Colonic mucosa (tissue), 4 donors: ENCODE results near the gene MYH9. TPM values are rescaled to one million over a fixed set of nuclear protein-coding genes. Genes with fewer than 3 reads are reported as not detected.
A peak's percentile ranks its signal among the peaks of the same experiment; 100 is the strongest.

Experiments used
- DNase-seq: peaks from one replicate; pipeline ENCODE4 v3.0.0-alpha.2; 2020
- H3K27ac ChIP-seq: fragments of 200-600 bp; one replicate; pipeline ENCODE4 v1.8.0; 2021
- H3K27me3 ChIP-seq: fragments of 200-600 bp; one replicate; pipeline ENCODE4 v1.8.0; 2021
- H3K36me3 ChIP-seq: fragments of 200-600 bp; one replicate; pipeline ENCODE4 v1.8.0; 2021
- H3K4me1 ChIP-seq: fragments of 200-600 bp; one replicate; pipeline ENCODE4 v1.8.0; 2021; ENCODE audit warnings: mild to moderate bottlenecking
- H3K4me3 ChIP-seq: fragments of 200-600 bp; one replicate; pipeline ENCODE4 v1.8.0; 2021
- H3K9ac ChIP-seq, 2 donors: one replicate each; pipeline ENCODE4 v1.7.0; 2013; ENCODE audit warnings: control low read depth in 2 of 2, low read depth in 2 of 2, low read length in 2 of 2
- H3K9me3 ChIP-seq: fragments of 200-600 bp; one replicate; pipeline ENCODE4 v1.8.0; 2021
- intact Hi-C: fragments of 100-400 bp; cut with DNase I; formaldehyde crosslinking; loops from one replicate; pipeline ENCODE4 v1.14.1; 2022
- total RNA-seq, 2 donors: library from RNA; stranded (reverse); fragmentation: NEBNext Ultra II Directional in 1 of 2; extraction: Animal tissue kit (Norgen Biotek cat#: 25700) in 1 of 2; gene quantifications; one replicate each; pipeline ENCODE4 v1.2.1, GENCODE V29; 2021
- TF ChIP-seq, protein P1 (sequence below): fragments of 200-600 bp; IDR thresholded peaks from one replicate; pipeline ENCODE4 v1.8.0; 2022; ENCODE audit warnings: antibody characterized with exemption, mild to moderate bottlenecking
- donor health status: healthy.
- donor health status: DM: no; HTN: no; CAD: no.
- donor health status: DM: no; HTN: no; CAD: no.

The MYH9 gene
- total RNA-seq, 2 donors from 2014 or later = 711 to 719 TPM

DNA sequence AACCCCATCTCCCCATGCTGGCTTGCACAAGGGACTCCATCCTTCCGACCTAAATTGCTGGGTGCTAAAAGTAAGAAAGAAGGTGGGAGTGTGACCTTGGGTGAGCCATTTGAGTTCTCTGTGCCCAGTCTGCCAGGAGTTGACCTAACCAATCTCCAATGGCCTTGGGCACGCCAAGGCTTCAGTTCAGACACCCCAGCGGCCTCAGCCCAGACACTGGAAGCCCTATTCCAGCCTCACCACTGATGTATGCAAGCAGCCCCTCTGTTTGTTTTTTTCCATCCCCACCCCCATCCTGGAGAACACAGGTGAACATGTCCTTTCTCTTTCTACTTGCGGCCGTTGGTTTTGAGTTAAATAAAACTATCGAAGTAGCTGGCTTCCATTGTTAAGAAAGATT, 31.9 kb downstream of the MYH9 start:
- Histone ChIP-seq H3K9ac (peak overlapping the region in 1 of 2 donors; percentile 26), H3K4me1 (peaks cover 20% of the 10 kb centered on the region), H3K27me3 (no peaks in the 10 kb centered on the region), H3K9me3 (no peaks in the 10 kb centered on the region), H3K27ac (peak overlapping the region; percentile 79), H3K4me3 (no peak overlapping the region), H3K36me3 (no peaks in the 10 kb centered on the region)
- DNase-seq = no peak
- intact Hi-C loops = no loop called here
- TF ChIP-seq, protein P1, sequence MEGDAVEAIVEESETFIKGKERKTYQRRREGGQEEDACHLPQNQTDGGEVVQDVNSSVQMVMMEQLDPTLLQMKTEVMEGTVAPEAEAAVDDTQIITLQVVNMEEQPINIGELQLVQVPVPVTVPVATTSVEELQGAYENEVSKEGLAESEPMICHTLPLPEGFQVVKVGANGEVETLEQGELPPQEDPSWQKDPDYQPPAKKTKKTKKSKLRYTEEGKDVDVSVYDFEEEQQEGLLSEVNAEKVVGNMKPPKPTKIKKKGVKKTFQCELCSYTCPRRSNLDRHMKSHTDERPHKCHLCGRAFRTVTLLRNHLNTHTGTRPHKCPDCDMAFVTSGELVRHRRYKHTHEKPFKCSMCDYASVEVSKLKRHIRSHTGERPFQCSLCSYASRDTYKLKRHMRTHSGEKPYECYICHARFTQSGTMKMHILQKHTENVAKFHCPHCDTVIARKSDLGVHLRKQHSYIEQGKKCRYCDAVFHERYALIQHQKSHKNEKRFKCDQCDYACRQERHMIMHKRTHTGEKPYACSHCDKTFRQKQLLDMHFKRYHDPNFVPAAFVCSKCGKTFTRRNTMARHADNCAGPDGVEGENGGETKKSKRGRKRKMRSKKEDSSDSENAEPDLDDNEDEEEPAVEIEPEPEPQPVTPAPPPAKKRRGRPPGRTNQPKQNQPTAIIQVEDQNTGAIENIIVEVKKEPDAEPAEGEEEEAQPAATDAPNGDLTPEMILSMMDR = no peak

DNA sequence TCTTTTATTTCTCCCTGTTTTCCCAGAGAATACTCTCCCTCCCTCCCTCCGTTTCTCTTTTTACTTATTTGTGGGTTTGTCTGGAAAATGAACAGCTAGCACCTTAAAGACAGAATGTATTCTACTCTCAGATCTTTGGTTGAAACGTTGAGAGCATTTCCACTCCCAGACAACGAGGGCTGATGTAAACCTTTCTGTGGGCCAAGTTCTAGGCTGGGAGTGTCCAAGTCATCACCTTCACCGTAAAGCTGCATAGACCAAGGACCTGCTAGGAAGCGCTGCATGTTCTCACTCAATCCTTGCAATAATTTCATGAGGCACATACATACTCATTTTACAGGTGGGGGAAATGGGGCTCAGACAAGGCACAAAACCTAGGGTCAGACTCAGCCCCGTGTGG, 32.4 kb downstream of the MYH9 start:
- peaks cover 23% of the 10 kb centered on the region for H3K4me1 ChIP-seq
- DNase-seq = no peak
- H3K4me3 ChIP-seq = no peak overlapping the region
- H3K9ac ChIP-seq = peak overlapping the region; percentile 26 to 31
- TF ChIP-seq, protein P1 = no peak
- no peaks in the 10 kb centered on the region for H3K27me3 ChIP-seq
- H3K36me3 ChIP-seq = no peaks in the 10 kb centered on the region
- H3K27ac ChIP-seq = peak overlapping the region; percentile 79
- intact Hi-C loops = no loop called here
- H3K9me3 ChIP-seq = no peaks in the 10 kb centered on the region

- Histone ChIP-seq H3K4me1 (peaks cover 14% of the 10 kb centered on the region), H3K4me3 (no peak overlapping the region), H3K27me3 (no peaks in the 10 kb centered on the region), H3K27ac (peak overlapping the region; percentile 78), H3K9me3 (no peaks in the 10 kb centered on the region), H3K9ac (peak overlapping the region in 1 of 2 donors; percentile 70), H3K36me3 (no peaks in the 10 kb centered on the region)
- intact Hi-C loops = no loop called here
- TF ChIP-seq, protein P1 = no peak
- no peak for DNase-seq
These were observed 34.8 kb downstream of the MYH9 start for GRCh38 chr22:36352803-36353507.

DNA sequence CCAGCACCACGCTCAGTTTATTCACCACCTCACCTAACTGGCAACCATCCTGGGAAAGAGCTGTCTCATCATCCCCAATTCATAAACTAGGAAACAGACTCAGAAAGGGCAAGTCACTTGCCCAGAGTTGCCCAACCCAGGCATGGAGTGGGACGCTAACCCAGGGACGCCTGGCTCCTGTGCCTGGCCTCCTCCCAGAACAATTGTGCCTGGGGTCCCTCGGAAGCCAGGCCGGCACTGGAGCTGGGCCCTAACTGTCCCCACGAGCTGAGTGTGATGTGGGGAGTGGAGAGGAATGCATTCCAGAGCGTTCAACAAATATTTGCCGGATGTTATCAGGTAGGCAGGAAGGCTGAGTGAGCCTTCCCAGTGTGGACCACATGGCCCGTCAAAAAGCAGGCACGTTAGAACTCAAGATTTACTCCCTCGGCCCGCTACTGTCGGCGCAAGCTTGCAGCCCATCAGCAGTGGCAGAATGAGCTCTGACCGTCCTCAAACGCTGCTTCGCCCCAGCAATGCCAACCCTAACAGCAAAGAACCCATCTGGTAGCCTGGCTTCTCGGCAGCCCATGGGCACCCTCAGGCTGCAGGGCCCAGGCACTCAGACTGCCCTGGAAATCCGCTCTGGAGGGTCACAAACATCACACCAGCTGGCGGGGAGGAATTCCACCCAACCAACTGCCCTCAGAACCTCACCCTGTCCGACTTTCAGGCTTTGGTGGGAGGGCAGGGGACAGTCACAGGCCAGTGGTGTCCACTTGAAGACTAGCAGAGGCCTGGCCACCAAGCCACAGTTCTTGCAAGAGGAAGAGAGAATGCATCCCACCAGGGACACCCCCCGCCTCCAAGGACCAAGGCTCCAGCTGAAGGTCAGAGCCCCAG, 35.6 kb downstream of the MYH9 start:
- intact Hi-C loops = no loop called here

More for the DNA sequence above, 35.6 kb downstream of the MYH9 start:
- H3K4me1 ChIP-seq = peaks cover 17% of the 10 kb centered on the region
- DNase-seq = no peak
- H3K36me3 ChIP-seq = peaks cover 4% of the 10 kb centered on the region
- H3K9ac ChIP-seq = peak overlapping the region; percentile 46 to 70
- H3K4me3 ChIP-seq = no peak overlapping the region
- H3K9me3 ChIP-seq = no peaks in the 10 kb centered on the region
- H3K27ac ChIP-seq = peak overlapping the region; percentile 78
- H3K27me3 ChIP-seq = no peaks in the 10 kb centered on the region
- TF ChIP-seq, protein P1 = no peak
